ENCODE results near the gene CNOT3. TPM values are rescaled to one million over a fixed set of nuclear protein-coding genes. Genes with fewer than 3 reads are reported as not detected.

Gene CNOT3
- total RNA-seq, 1 donor from 2014 or later = 72.9 TPM

DNA sequence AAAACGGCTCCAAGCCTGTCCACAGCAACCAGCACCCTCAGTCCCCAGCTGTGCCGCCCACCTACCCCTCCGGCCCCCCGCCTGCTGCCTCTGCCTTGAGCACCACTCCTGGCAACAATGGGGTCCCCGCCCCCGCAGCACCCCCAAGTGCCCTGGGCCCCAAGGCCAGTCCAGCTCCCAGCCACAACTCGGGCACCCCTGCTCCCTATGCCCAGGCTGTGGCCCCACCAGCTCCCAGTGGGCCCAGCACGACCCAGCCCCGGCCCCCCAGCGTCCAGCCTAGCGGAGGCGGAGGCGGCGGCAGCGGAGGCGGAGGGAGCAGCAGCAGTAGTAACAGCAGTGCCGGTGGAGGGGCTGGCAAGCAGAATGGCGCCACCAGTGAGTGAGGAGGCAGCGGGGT lies 10.6 kb downstream of the CNOT3 start:
- Mint-ChIP-seq H3K4me3 (no peak overlapping the region), H3K4me1 (ENCODE audit: unreplicated experiment) (no peaks in the 10 kb centered on the region), H3K9me3 (no peaks in the 10 kb centered on the region), H3K36me3 (peaks cover 20% of the 10 kb centered on the region), H3K27me3 (no peaks in the 10 kb centered on the region), H3K27ac (no peak overlapping the region)
- DNase-seq (ENCODE audit: extremely low spot score, unreplicated experiment) = no peak
- TF ChIP-seq, protein P1, sequence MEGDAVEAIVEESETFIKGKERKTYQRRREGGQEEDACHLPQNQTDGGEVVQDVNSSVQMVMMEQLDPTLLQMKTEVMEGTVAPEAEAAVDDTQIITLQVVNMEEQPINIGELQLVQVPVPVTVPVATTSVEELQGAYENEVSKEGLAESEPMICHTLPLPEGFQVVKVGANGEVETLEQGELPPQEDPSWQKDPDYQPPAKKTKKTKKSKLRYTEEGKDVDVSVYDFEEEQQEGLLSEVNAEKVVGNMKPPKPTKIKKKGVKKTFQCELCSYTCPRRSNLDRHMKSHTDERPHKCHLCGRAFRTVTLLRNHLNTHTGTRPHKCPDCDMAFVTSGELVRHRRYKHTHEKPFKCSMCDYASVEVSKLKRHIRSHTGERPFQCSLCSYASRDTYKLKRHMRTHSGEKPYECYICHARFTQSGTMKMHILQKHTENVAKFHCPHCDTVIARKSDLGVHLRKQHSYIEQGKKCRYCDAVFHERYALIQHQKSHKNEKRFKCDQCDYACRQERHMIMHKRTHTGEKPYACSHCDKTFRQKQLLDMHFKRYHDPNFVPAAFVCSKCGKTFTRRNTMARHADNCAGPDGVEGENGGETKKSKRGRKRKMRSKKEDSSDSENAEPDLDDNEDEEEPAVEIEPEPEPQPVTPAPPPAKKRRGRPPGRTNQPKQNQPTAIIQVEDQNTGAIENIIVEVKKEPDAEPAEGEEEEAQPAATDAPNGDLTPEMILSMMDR (conservative IDR thresholded peaks at IDR 0.05) = no peak

GRCh38 chr19:54149021-54149812 lies 11.7 kb downstream of the CNOT3 start:
- TF ChIP-seq, protein P1 (conservative IDR thresholded peaks at IDR 0.05) = no peak
- Mint-ChIP-seq H3K27me3 (no peaks in the 10 kb centered on the region), H3K36me3 (peaks cover 20% of the 10 kb centered on the region), H3K27ac (no peak overlapping the region), H3K4me3 (no peak overlapping the region), H3K9me3 (no peaks in the 10 kb centered on the region), H3K4me1 (ENCODE audit: unreplicated experiment) (no peaks in the 10 kb centered on the region)
- no peak for DNase-seq (ENCODE audit: extremely low spot score, unreplicated experiment)

DNA sequence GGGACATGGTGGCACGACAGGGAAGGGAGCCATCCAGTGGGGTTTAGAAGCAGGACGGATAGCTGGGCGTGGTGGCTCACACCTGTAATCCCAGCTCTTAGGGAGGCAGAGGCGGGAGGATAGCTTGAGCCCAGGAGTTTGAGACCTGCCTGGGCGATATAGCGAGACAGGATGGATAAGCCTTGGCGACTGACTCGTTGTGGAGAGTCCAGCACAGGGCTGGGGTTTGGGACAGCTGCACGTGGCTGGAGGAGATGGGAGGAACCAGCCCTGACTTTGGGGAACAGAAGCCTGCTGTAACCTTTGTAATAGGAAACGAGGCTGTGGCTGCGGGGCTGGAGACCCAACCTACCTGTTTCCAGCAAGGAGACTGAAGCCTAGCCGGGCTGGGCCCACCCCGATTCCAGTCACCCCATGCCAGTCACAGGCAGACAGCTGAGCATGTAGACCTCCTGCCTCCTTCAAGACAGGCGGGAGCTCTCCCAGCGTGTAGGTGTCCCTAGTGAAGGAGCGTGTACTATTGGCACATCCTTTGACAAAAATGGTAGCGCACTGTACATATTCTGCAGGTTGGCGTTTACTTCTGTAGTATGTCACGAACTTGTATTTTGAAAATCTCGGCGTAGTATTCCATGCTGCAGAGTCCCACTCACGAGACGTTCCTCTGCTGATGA lies 13.9 kb downstream of the CNOT3 start:
- Mint-ChIP-seq H3K27ac (no peak overlapping the region), H3K36me3 (peaks cover 24% of the 10 kb centered on the region)
- DNase-seq (ENCODE audit: extremely low spot score, unreplicated experiment) = no peak

DNA sequence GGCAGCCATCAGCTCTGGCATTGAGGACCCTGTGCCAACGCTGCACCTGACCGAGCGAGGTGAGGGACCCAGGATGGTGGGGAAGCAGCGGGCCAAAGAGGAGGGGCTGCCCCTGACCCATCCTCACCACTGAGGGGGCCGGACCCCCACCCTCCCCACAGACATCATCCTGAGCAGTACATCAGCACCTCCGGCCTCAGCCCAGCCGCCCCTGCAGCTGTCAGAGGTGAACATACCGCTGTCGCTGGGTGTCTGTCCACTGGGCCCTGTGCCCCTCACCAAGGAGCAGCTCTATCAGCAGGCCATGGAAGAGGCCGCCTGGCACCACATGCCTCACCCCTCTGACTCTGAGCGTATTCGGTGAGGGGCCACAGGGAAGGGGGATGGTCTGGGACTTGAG lies 14.7 kb downstream of the CNOT3 start:
- Mint-ChIP-seq H3K27ac (no peak overlapping the region), H3K4me1 (ENCODE audit: unreplicated experiment) (no peaks in the 10 kb centered on the region), H3K9me3 (no peaks in the 10 kb centered on the region), H3K4me3 (no peak overlapping the region), H3K27me3 (no peaks in the 10 kb centered on the region), H3K36me3 (peaks cover 25% of the 10 kb centered on the region)
- no peak for DNase-seq (ENCODE audit: extremely low spot score, unreplicated experiment)
- TF ChIP-seq, protein P1 (conservative IDR thresholded peaks at IDR 0.05) = no peak

More for the DNA sequence above, 13.9 kb downstream of the CNOT3 start:
- no peaks in the 10 kb centered on the region for H3K4me1 Mint-ChIP-seq (ENCODE audit: unreplicated experiment)
- no peak overlapping the region for H3K4me3 Mint-ChIP-seq
- TF ChIP-seq, protein P1 (conservative IDR thresholded peaks at IDR 0.05) = no peak
- H3K9me3 Mint-ChIP-seq = no peaks in the 10 kb centered on the region
- no peaks in the 10 kb centered on the region for H3K27me3 Mint-ChIP-seq

- H3K9me3 Mint-ChIP-seq = no peaks in the 10 kb centered on the region
- no peak overlapping the region for H3K27ac Mint-ChIP-seq
- H3K27me3 Mint-ChIP-seq = no peaks in the 10 kb centered on the region
- peaks cover 25% of the 10 kb centered on the region for H3K36me3 Mint-ChIP-seq
- DNase-seq (ENCODE audit: extremely low spot score, unreplicated experiment) = no peak
- H3K4me1 Mint-ChIP-seq (ENCODE audit: unreplicated experiment) = no peaks in the 10 kb centered on the region
- TF ChIP-seq, protein P1 (conservative IDR thresholded peaks at IDR 0.05) = no peak
- no peak overlapping the region for H3K4me3 Mint-ChIP-seq
Measured at GRCh38 chr19:54152878-54153524, 15.4 kb downstream of the CNOT3 start.

Measured in type B pancreatic cell (in vitro differentiated cells).